ENCODE measurements around the gene STT3B. TPM values are rescaled to one million over a fixed set of nuclear protein-coding genes. Genes with fewer than 3 reads are reported as not detected.

Gene STT3B
- total RNA-seq, 1 donor from 2014 or later, result 180 TPM

DNA sequence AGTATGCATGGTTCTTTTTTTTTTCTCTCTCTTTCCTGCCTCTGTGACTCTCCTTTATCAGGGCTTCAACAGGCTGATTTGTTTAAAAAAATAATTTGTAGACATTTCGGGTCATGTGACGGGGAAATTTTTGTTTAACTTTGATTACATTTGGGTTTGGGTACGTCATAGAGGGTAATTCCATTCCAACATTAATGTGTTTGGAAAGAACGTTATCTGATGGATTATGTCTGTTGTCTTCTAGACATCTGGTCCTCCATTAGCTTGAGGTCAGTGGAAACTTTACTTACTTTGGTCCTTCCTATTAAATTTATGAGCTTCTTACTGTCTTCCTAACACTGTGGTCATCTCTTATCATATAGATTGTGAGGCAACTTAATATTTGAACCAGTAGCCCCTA, 80.9 kb downstream of the STT3B start:
- H3K27ac Mint-ChIP-seq, result no peak overlapping the region
- TF ChIP-seq, protein P1, sequence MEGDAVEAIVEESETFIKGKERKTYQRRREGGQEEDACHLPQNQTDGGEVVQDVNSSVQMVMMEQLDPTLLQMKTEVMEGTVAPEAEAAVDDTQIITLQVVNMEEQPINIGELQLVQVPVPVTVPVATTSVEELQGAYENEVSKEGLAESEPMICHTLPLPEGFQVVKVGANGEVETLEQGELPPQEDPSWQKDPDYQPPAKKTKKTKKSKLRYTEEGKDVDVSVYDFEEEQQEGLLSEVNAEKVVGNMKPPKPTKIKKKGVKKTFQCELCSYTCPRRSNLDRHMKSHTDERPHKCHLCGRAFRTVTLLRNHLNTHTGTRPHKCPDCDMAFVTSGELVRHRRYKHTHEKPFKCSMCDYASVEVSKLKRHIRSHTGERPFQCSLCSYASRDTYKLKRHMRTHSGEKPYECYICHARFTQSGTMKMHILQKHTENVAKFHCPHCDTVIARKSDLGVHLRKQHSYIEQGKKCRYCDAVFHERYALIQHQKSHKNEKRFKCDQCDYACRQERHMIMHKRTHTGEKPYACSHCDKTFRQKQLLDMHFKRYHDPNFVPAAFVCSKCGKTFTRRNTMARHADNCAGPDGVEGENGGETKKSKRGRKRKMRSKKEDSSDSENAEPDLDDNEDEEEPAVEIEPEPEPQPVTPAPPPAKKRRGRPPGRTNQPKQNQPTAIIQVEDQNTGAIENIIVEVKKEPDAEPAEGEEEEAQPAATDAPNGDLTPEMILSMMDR (conservative IDR thresholded peaks at IDR 0.05), result no peak
- H3K27me3 Mint-ChIP-seq, result no peaks in the 10 kb centered on the region
- H3K4me3 Mint-ChIP-seq, result no peak overlapping the region
- peaks cover 4% of the 10 kb centered on the region for H3K4me1 Mint-ChIP-seq (ENCODE audit: unreplicated experiment)
- H3K36me3 Mint-ChIP-seq, result peaks cover 37% of the 10 kb centered on the region
- peaks cover 16% of the 10 kb centered on the region for H3K9me3 Mint-ChIP-seq
- DNase-seq (ENCODE audit: extremely low spot score, unreplicated experiment), result no peak

DNA sequence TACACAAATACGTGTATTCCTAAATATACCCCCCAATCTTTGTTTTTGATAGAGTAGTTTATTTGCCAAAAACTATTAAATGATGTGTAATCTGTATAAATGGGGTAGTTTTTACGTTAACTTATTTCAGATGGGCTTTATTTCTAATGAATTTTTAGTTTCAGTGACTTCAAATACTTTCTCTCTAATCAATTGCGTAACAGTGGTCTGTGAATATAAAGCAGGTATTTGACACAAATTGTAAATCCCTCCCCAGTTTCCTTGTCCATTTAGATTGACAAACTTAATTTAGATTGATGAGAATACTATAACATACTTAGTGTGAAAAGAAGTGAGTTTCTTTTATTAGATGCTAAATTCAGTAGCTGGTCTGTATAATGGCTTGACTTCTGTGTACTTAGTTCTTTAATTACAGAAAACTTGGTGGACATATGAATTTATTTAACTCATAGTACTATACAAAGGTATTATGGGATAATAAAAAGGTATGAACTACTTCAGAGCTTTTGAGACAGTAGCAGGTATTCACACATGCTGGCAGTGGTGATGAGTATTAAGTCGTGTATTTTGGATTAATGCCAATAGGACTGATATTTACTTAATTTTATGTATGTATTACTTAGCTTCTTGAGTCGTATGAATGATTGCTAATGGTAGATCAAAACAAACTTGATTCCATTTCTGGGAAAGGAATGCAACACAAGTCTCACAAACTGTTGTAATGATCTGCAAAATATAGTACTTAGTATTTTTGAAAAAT, 81.6 kb downstream of the STT3B start:
- H3K27ac Mint-ChIP-seq, result no peak overlapping the region
- H3K4me1 Mint-ChIP-seq (ENCODE audit: unreplicated experiment), result peaks cover 4% of the 10 kb centered on the region
- DNase-seq (ENCODE audit: extremely low spot score, unreplicated experiment), result no peak
- TF ChIP-seq, protein P1 (conservative IDR thresholded peaks at IDR 0.05), result no peak
- H3K9me3 Mint-ChIP-seq, result peaks cover 16% of the 10 kb centered on the region
- H3K27me3 Mint-ChIP-seq, result no peaks in the 10 kb centered on the region
- H3K4me3 Mint-ChIP-seq, result no peak overlapping the region
- peaks cover 41% of the 10 kb centered on the region for H3K36me3 Mint-ChIP-seq

DNA sequence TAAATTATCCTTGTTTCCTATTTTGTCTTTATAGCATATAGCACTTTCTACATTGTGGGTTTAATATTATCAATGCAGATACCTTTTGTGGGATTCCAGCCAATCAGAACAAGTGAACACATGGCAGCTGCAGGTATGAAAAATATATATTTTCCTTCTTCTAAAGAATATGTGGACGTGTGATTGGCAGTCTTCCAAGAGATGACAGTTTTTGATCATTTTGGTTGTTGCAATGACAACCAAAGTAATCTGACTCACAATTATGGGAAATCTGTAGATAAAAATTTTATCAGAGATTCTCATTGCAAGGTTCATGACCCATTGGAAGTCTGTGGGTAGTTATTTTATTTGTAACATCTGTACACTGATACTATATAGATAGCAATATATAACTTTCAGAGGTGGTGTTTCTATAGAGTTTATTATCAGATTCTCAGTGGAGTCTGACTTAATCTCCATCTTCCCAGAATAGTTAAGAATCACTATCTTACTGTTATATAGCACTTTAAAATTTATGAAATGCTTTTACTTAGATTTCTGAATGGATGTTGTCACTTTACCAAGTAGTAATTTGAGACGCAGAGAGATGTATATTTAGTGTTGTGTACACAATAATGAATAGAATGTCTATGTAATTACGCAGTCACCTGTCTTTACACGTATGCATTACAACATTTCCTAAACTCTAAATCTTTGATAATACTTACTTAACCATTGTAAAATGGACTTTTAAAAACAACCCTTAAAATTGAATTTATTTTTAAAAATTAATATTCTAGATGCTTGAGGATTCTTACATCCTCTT, 82.5 kb downstream of the STT3B start:
- TF ChIP-seq, protein P1 (conservative IDR thresholded peaks at IDR 0.05), result no peak
- H3K27me3 Mint-ChIP-seq, result no peaks in the 10 kb centered on the region
- H3K4me3 Mint-ChIP-seq, result no peak overlapping the region
- DNase-seq (ENCODE audit: extremely low spot score, unreplicated experiment), result no peak
- H3K4me1 Mint-ChIP-seq (ENCODE audit: unreplicated experiment), result peaks cover 4% of the 10 kb centered on the region
- peaks cover 16% of the 10 kb centered on the region for H3K9me3 Mint-ChIP-seq
- H3K36me3 Mint-ChIP-seq, result peaks cover 41% of the 10 kb centered on the region
- H3K27ac Mint-ChIP-seq, result no peak overlapping the region

DNA sequence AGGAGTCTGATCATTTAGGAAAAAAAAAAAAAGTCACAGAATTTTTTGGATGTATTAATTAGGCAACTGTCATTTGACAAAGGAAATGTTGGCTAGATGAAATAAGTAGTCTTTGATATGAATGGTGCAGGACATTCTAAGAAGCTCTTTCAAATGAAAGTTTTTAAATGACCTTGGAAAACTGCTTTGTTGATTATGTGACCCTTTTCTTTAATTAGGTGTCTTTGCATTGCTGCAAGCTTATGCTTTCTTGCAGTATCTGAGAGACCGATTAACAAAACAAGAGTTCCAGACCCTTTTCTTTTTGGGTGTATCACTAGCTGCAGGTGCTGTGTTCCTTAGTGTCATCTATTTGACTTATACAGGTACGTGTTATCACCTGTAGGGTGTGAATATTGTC, 84.0 kb downstream of the STT3B start:
- Mint-ChIP-seq H3K9me3 (peaks cover 9% of the 10 kb centered on the region), H3K4me3 (no peak overlapping the region), H3K27me3 (no peaks in the 10 kb centered on the region), H3K27ac (no peak overlapping the region), H3K36me3 (peaks cover 41% of the 10 kb centered on the region), H3K4me1 (ENCODE audit: unreplicated experiment) (peaks cover 9% of the 10 kb centered on the region)
- TF ChIP-seq, protein P1 (conservative IDR thresholded peaks at IDR 0.05), result no peak
- no peak for DNase-seq (ENCODE audit: extremely low spot score, unreplicated experiment)

DNA sequence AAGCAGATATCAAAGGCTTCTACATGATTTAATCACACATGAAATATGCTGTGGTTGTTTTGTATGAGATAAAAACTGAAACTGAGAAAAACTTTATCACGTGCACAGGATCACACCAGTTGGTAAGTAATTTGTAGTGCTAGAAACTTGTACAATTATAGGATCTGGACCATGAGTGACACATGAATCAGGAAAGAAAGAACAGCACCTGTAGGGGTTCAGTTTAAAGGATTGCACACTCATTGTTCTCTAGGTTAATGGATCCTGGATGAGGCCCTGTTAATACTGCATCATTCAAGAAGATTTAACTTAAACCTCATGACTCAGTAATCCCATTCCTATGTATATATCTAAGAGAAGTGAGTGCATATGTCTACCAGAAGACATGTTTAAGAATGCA, 87.9 kb downstream of the STT3B start:
- TF ChIP-seq, protein P1 (conservative IDR thresholded peaks at IDR 0.05), result no peak
- Mint-ChIP-seq H3K4me1 (ENCODE audit: unreplicated experiment) (peaks cover 4% of the 10 kb centered on the region), H3K36me3 (peaks cover 41% of the 10 kb centered on the region), H3K9me3 (no peaks in the 10 kb centered on the region), H3K4me3 (no peak overlapping the region), H3K27ac (no peak overlapping the region), H3K27me3 (no peaks in the 10 kb centered on the region)
- DNase-seq (ENCODE audit: extremely low spot score, unreplicated experiment), result no peak
